NCI-H1694 treated with DMSO at 0.1 percent for 48 hours (cell line): Measurements from ENCODE around the gene ERG.

Experiments used
- DNase-seq: peaks from one replicate; lab custom pipeline; 2025; lab: John Stamatoyannopoulos, UW

Gene ERG

DNA sequence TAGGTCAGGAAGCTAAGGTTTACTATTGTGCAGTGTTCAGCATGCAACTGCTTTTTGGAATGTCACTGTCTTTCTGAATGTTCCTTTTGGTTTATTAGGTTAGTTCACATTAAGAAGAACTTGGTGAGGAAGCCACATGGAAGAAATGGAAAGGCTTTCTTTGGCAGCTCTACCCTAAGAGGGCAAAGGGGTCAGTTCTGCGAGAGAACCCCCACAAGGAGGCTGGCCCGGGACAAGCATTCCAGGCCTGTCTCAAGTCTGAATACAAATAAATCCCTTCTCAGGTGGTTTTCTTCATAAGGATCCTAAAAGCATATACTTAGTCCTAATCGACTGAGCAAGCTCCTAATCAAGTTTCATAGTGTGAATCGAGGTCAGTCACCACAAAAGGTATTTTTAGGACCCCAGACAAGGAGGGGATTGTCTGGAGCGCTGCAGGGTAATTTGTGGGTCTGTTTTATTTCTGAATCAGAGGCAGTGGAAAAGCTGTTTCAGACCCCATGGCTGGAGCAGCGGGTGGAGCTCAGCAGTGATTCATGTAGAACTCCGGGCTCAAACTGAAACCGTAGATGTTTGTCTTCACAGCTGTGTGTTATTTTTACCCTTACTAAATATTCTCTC, 63.3 kb downstream of the ERG start:
- no peak for DNase-seq

DNA sequence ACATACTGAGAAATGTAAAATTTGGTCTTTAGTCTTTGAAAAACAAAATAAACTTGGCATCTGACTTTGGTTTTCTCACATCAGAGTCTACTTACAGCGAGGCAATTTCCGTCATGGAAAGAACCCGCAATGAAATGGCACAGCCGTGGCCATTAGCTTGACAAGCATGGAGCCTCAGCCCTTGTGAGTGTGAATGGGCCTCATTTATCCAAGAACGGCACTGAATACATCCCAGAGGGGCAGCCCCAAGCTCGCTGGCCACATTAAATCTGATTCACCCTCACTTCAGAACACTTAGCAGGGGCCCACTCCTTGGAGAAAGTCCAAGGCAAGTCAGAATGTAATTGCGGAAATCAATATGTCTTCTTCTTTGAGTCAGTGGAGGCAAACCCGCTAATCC, 64.8 kb downstream of the ERG start:
- DNase-seq, result no peak

DNA sequence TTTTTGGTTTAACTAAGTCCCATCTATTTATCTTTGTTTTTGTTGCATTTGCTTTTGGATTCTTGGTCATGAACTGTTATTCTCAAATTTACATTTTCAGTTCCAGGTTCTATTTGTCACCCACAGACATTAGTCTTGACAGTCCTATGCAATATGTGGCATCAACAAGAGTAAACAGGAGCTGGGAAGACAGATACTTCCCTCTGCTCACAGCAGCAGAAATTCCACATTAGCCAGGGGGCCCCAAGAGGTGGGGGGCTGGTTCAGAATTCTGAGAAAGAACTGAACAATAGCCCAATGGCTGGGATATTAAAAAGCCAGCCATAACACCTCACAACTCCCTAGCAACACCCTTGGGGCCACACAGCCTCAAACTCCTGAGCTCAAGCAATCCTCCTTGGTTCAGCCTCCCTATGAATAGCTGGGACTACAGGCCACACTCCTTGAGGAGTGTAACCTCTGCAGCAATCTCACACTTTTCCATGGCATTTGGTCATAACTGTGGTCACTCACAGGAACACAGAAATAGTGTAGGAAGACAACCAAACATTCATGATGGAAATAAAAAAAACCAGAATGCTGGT, 67.8 kb downstream of the ERG start:
- DNase-seq, result no peak

DNA sequence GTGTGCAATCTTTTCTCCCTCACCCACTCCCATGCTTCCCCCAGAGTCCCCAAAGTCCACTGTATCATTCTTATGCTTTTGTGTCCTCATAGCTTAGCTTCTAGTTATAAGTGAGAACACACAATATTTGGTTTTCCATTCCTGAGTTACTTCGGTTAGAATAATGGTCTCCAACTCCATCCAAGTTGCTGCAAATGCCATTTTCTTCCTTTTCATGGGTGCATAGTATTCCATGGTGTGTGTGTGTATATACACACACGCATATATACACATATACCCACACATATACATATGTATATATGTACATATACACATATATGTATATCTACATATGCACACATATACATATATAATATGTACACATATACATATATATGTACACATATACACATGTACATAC, 69.3 kb downstream of the ERG start:
- no peak for DNase-seq

DNA sequence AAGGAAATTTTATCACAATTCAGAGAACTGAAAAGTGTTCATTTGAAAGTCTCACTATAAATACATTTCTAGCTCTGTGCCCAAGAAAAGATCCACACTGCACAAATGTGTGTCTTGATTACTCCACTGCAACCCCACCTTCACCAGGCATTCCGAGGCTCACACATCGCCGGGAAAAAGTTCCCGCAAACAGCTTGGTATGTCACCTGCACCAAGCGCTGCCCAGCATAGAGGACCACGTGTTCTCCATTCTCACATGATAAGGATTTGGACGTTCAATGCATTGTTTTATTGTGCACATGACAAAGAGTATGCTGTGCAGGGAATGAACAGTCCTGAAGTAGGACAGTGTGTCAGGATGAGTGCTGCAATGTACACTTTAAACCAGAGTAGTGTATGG, 70.1 kb downstream of the ERG start:
- DNase-seq, result no peak

DNA sequence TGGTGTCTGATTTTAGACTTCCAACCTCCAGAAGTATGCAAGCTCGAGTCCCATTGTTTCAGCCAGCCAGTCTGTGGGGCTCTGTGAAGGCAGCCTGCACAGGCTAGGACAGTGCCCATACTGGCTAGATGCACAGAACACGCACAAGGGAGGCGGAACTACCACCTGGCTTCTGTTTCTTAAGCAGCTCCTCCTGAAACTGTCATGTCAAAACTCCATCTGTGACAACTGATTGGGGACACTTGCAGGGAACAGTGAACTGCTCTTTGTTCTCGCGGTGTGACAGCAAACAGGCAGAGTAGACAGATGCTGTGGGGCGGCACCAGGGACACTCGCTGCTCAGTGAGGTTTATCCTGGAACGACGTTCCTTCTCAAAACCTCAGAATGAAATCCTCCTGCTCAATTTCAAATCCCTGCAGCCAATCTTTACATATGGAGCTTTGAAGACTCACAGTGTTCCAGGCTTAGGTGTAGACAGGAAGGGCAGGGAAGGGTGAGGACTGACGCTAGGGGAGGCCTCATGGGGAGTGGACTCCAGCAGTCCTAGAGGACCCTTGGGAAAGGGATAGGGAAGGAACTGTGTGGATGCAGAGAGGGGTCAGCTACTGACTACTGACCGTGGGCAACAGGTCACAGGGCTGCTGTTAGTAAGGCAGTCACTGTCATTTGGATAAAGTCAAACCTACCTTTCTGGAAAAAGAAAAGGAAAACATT, 73.8 kb downstream of the ERG start:
- DNase-seq, result no peak

DNA sequence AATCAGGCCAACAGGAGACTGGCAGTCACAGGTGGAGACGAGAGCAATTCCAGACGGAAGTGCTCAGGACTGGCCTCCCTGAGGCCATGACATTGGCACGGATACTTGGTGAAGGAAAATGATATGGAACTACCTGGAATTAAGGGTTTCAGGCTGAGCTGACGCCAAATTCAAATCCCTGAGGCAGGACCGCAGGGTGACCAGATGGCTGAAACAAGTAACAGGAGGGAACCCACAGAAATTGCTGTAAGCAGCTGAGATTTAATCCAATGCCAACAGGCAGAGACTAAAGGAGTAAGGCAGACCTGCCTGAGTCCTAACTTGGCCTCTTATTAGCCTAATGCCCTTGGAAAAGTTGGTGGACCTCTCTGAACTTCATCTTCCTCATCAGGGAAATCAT, 76.2 kb downstream of the ERG start:
- no peak for DNase-seq

DNA sequence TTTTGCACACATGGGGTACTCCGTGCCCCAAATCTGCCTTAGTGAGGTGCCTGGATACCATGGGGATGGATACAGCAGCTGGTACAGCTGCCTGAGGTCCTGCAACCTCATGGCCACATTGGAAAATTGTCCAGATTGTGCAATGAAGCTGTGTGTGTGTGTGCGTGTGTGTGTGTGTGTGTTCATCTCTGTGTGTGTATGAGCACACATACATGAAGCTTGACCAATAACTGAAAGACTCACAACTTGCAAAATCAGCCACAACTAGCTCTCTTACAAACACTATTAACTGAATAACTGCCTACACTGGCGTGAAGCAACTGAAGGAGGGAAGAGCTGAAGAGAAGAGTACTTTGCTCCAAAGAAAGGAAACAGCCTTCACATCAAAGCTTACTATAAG, 78.1 kb downstream of the ERG start:
- DNase-seq, result no peak

DNA sequence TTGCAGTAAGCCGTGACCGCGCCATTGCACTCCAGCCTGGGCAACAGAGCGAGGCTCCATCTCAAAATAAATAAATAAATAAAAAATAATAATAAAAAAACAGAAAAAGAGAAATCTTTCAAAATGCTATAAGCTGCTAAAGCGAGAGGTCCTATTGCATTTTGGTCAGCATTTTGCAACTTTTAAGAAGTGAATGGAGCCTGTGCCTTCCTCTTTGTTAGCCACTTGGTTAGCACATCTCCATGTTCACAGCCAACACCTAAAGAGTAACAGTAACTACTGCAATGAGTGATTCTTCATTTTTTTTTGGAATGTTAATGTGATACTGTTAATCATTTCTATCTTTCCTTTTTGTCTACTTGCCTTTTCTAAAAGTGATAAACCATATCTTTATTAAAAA, 80.6 kb downstream of the ERG start:
- DNase-seq, result no peak

DNA sequence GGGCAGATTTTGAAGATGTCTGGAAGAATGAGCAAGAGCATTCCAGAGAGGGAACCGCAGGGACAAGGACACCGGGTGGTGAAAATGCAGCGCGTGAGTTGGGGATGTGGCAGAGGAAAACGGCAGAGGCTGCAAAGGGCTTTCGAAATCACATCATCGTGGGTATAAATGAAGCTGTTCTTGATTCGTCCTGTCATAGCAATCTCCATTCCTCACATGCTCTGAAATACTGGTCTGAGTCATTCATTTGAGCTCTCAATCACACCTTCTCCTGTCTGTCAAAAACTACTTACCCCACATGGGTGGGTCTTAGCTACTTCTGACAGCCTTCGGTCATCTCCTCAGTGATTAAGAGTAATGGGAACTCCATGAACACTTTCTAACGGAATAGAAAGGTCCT, 81.5 kb downstream of the ERG start:
- no peak for DNase-seq

DNA sequence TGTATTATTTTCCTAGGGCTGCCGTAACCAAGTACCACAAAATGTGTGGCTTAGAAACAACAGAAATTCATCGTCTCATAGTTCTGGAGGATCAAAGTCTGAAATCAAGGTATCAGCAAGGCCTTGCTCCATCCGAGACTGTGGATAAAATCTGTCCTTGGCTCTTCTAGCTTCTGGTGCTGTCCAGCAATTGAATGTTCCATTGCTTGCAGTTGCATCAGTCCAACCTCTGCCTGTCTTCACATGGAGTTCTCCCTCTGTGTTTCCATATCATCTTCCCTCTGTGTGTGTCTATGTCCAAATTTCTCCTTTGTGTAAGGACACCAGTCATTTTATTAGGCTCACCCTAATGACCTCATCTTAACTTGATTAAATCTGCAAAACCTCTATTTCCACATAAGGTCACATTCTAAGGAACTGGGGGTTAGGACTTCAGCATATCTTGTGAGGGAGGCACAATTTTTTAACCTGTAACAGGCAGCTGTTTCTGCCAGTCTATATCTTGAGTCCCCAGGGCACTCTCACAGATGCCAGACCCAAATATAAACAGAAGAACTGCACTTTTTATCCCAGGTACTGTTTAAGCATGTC, 84.2 kb downstream of the ERG start:
- no peak for DNase-seq

DNA sequence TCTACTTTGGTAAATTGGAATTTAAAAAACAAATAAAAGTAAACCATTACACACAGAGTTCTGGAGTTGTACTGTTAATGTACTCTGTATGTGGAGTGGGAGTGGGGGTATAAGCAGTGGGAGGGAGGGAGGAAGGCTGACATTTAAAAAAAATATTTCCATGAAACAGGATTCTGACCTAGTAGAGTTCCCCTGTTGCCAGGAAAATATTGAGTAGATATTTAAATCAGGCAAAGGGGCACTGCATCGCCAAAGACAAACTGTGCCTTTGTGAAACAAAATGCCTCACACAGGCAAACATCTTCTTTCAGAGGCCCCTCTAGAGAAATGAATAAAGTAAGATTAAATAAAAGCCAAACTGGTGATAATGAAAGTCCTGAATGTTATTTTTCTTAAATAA, 87.8 kb downstream of the ERG start:
- no peak for DNase-seq

DNA sequence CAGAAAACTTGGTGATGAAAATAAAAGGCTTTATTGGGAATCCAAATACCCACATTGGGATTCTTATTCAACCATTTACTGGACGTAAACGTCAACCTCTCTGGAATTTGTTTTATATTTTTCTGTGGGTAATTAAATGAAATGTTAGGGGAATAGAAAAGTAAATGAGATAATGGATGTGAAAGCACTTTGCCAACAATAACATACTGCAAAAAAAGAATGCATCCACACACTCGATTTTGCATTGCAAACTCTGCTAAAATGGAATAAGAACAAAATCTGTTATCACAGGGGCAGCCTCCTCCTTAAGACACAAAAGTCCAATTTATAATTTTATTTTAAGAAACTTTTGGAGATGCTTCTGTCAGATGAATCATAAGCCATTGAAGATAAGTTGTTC, 88.4 kb downstream of the ERG start:
- DNase-seq, result no peak

DNA sequence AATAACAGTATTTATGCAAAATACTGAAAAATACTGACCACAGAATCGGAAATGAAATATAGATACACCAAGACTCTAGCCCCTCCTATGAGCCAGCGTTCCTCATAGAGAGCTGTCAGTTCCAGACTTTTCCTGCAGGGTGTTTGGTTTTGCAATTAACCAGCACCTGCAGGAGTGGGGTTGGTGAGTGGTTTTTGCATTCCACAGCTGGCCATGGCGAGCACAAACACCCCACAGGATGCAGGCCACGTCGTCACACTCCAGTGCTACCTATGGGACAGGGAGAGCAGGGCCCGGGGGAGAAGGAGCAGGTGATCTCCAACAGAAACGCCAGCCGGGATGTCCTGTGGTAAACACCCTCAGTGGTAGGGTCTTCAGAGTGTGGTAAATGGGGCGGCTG, 94.1 kb downstream of the ERG start:
- DNase-seq, result no peak

DNA sequence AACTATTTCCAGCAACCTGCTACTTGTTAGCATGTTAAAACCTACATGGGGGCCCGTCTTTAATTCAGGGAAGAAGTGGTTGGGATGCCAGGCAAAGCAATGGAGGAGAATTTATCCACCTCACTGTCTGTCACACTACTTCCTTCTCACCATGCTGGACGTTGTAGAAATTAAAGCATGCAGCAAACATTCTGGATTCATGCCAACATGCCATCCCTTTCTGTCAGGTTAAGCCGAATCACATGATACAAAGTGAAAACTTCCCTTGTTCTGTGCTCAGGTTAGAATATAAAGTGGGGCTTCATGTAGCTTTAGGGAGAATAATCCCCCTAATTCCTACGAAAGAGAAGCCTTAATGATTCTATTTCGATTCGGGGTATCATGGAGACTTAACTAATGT, 95.5 kb downstream of the ERG start:
- no peak for DNase-seq

DNA sequence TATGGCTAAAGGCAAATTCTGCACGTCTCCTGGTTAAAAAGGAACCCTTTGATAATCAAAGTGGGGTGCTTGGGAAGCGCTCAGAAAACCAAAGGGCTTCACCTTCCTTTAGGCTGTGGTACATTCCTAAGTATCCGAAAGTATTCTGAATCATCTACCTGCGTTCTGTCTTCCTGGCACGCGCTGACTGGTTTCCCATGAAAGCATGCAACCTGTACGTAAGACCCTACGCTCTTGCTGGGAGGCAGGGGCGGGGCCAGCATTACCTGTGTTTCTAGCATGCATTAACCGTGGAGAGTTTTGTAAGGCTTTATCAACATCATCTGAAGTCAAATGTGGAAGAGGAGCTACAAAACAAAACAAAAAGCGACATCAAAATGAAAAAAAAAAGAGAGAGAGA, 96.0 kb downstream of the ERG start:
- DNase-seq, result no peak

DNA sequence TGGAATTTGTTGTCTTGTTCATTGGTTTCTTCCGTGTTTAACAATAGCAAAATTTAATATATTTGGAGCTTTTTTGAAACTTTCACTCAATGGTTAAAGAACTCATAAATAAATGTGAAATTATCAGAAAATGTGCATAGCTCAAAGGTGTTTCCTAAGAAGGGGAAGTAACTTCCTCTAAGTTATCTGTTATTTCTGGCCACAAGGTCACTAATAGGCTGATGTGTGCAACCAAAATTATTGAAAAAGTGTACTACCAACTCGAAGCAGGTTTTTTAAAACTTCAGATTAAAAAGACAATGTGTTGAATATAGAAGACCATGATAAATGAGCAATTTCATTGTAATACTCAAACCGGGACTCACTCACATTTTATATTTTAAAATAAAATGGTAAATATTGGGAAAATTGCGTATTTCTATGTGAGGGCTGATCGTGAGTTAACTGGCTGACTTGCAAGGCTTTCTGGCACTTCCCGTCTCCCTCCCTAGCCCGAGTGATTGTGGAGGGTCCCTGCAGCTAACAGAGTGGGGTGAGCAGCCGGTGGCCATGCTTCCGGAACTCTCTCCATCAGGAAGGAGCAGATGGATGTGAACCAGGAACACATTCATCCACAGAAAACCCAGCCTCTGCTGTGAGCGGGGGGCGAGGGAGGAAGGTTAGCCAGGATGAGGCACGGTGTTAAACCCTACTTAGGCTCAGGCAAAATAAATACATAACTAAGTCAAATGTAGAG, 96.9 kb downstream of the ERG start:
- DNase-seq, result no peak

DNA sequence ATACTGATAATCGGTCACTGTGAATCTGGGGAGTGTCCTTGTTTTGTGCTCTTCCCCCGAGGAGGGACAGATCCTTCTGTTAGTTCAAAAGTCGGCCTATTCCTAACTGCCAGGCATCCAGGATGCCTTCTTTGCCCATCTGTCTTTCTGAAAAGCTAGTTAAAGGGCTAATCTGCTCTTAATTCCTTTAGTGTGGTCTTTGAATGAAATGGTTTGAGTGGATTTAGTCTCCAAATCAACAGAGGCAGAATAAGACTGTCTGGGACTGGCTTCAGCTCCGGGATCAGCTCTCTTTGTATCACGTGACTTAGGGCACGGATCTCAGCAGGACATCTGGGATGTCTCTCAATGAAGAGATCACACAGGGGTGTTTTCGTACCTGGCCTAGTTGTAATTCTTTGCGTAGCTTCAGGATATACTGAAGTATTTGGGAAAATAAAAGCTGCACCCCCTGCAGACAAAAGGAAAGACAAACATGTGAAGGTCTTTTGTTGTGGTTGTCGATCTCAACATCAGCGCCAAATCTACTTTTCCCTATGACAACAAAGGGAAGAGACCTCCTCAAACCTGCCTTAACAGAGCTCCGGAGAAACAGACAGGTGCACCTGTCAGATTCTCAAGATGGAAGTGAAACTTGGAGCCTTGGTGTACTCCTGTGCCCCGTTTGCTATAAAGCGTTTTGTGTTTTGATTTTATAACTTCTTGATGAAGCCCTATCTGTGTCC, 97.9 kb downstream of the ERG start:
- no peak for DNase-seq

DNA sequence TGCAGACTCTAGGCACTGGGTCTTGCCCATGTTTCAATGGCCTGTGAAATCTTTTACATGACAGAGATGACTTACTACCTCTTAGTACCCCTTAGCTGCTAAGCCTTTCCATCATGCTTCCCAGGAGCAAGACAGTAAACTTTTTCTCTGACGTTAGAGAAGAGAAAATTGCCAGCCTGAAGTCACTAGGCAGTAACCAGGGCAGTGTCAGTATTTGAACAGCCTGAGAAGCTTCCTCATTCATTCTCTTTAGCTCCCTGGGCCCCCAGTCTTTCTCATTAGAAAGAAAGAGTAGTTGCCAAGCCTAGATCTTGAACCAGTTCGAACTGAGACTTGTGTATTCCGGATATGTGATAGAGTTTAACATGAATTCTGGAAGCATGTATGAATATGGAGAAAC, 99.2 kb downstream of the ERG start:
- DNase-seq, result no peak

DNA sequence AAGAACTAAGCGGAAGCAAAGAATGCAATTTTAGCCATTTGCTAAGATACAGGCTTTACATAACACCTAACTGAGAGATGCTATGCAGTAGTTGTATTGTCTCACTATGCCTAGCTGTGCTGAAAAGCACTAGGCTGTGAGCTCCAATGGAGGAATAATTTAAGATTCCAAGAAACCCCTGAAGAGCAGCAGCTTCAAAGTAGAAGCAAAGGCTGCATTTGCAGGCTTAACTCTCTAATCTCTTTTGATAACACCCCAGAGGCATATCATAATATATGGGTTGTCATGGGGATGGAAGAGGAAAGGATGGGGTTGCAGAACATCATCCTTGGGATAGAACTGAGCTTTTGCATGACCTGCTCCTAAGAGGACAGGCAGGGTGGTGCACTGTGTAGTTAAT, 102.0 kb downstream of the ERG start:
- no peak for DNase-seq

DNA sequence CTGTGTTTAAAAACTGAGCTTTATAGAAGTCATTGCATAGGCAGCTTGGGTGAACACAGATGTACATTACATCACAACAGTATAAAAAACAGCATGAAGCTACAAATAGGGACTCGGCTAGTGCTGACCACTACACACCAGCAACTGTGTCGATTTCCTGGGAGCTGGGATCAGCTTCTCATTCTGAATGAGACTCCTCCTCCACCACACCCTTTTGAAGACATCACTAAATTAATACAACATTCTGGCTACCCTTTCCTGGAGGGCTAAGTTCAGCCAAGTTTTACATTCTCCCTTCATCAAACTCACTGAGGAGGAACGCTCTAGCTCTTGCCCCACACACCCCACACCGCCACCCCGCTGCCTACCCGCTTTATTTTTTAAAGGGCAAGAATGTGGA, 102.7 kb downstream of the ERG start:
- no peak for DNase-seq

DNA sequence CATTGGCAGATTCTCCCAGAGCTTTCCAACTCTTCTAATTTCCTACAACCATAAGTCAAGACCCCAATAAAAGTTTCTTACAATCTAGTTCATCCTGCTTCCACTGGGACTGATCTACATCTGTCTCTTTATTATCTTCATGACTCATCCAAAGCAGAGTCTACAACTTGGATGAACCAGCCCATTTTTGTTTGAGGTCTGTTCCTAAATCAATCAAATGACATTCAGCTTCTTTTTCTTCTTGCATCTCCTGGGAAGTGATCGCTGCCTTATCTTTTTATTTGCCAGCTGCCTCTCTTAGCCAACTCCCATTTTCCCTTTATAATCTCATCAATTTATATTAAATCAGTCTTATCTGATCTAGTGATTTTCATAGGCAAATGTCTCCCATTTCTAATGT, 105.6 kb downstream of the ERG start:
- no peak for DNase-seq
